Measurements from ENCODE around the gene UBD.

DNA sequence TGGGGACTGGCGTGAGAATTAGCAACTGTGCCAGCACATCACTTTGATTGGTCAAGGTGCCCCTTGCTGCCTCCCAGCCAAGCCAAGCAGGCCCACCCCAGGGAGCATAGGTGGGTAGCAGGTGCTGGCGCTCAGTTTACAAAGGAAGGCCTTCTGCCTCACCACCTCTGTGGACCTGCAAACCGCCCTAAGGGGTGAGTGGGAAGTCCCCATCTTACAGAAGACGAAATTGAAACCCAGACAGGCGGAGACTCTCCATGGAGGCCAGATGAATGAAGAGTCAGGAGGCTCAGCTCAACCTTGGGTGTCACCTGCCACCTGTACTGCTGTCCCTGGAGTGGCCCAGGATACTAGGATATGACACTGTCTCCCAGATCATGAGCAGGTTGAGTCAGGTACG is 50.3 kb downstream of the UBD start:
- TF ChIP-seq, protein P1, sequence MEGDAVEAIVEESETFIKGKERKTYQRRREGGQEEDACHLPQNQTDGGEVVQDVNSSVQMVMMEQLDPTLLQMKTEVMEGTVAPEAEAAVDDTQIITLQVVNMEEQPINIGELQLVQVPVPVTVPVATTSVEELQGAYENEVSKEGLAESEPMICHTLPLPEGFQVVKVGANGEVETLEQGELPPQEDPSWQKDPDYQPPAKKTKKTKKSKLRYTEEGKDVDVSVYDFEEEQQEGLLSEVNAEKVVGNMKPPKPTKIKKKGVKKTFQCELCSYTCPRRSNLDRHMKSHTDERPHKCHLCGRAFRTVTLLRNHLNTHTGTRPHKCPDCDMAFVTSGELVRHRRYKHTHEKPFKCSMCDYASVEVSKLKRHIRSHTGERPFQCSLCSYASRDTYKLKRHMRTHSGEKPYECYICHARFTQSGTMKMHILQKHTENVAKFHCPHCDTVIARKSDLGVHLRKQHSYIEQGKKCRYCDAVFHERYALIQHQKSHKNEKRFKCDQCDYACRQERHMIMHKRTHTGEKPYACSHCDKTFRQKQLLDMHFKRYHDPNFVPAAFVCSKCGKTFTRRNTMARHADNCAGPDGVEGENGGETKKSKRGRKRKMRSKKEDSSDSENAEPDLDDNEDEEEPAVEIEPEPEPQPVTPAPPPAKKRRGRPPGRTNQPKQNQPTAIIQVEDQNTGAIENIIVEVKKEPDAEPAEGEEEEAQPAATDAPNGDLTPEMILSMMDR (IDR thresholded peaks at IDR 0.05) = no peak
- TF ChIP-seq EZH2phosphoT487 (IDR thresholded peaks at IDR 0.05) = no peak

Data from neural progenitor cell (in vitro differentiated cells).